A673 (cell line): ENCODE data around the gene KRT38.

ENCODE experiments used
- CTCF ChIP-seq: fragments of 300-800, 200-600 bp; sonication (generic); conservative IDR thresholded peaks from 2 replicates; pipeline ENCODE4 v1.5.1; 2017; ENCODE audit warnings: low read depth, mild to moderate bottlenecking, antibody characterized with exemption, low read length, moderate library complexity, mixed read lengths
- EZH2 ChIP-seq: fragments of 200-600 bp; sonication (generic); IDR thresholded peaks from 2 replicates; pipeline ENCODE4 v1.6.1; 2017; ENCODE audit warnings: borderline replicate concordance, low read depth, mild to moderate bottlenecking, mixed read lengths, antibody characterized with exemption, low read length; ENCODE audit not compliant: poor library complexity, severe bottlenecking

- TF ChIP-seq EZH2 (no peak), CTCF (no peak)
Measured at GRCh38 chr17:41440531-41441033, at the start of gene KRT38.
